Fibroblast of skin of abdomen (primary cell): ENCODE results near the gene SLC6A19.
"Not testable (repeated sequence)": the region's sequence is repeated elsewhere in the genome, so short reads cannot be mapped to it uniquely, and the experiment has no call there.

Experiments
- DNase-seq: peaks from one replicate; pipeline ENCODE4 v3.0.0-alpha.2; 2013

Gene SLC6A19

DNA sequence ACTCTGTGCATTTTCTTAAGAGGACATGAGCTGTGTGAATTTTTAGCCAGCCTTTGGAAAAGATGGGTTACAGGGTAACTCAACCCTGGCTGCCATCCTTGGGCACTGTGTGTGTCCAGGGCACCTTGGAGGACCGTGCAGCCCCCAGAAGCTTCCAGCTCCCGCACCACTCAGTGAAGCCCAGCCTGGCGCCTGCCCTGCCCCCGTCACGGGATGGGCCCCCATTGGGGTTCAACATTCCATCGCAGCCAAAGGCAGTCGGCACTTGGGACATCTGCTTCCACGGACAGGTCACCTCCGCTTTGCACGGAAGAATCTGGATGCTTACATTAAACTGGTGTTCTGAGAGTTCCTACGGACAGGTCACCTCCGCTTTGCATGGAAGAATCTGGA, 21.9 kb downstream of the SLC6A19 start:
- no peak for DNase-seq

DNA sequence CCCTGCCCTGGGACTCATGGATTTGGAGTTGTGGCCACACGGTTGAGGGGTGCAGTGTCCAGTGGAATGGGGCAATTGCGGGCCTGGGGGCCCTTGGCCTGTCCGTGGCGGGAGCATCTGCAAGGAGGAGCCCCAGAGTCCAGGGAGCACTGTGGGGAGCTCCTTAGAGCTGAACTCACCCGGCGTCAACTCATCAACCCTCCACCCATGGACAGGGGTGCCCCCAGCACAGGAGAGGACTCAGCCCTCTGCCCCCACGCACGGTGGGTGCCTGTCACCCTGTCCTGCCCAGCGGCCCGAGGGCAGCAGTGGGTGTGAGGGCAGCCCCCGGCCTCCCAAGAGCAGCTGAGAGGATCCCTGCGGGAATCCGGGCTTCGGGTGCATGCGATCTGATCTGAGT, 23.2 kb downstream of the SLC6A19 start:
- no peak for DNase-seq

DNA sequence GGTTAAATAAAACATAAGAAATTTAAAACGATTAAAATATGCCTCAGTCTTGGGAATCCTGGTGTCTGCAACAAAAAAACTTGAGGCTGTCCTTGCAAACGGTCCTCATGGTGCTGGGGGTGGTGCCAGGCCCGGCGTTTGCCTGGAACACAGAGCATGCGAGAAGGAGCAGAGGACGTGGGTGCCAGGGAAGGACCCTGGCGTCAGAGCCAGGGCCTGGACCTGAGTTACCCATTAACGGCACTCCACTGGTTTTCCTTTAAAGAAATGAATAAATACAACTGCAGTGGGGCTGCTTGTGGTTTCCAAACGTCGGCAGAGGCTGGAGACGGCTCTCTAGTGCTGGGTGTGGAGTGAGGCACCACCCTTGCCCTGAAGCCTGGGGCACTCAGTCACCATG, 23.7 kb downstream of the SLC6A19 start, which contains the start of gene SLC6A18:
Gene SLC6A18 (plus strand): TSS at position 301 of the 400 bp plus-strand sequence. CDS start 97 bp downstream, at position 398.
- no peak for DNase-seq

DNA sequence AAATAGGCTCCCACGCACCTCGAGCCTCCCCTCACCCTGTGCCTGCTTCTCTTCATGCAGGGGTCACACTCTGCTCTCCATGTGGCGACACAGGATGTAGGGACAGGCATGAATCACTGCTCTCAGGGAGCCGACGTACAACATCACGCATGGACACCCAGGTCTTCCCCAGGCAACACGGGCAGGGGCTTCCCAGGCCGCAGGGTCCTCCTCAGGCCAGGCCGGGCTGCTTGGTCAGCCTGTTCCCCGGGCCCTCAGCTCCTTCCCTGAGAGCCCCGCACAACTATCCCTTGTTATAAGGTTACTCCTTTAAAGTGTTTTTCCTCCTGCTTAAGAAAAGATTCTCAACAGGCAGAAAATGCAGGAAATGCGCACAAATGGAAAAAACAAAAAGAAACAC, 24.8 kb downstream of the SLC6A19 start:
- DNase-seq, result no peak

- no peak for DNase-seq
Measured at GRCh38 chr5:1226839-1227581, 25.6 kb downstream of the SLC6A19 start.

DNA sequence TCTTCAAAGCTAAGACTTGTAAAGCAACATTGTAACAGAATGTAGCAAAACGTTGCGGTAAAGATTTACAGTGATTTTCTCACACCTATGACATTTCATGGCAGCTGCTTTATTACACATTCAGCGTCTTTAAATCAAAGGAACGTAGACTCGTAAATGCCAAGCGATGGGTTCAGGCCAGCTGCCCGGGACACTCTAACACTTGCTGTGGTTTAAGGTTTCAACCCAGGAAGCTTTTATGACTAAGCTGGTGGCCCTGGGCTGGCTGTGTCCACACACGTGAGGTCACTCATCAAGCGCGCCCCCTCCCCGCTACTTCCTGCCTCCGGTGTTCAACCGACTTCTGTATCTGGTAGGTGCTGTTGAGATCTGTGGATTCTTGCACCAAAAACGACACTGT, 26.3 kb downstream of the SLC6A19 start:
- no peak for DNase-seq

GRCh38 chr5:1228120-1228519, 26.7 kb downstream of the SLC6A19 start:
- no peak for DNase-seq

DNA sequence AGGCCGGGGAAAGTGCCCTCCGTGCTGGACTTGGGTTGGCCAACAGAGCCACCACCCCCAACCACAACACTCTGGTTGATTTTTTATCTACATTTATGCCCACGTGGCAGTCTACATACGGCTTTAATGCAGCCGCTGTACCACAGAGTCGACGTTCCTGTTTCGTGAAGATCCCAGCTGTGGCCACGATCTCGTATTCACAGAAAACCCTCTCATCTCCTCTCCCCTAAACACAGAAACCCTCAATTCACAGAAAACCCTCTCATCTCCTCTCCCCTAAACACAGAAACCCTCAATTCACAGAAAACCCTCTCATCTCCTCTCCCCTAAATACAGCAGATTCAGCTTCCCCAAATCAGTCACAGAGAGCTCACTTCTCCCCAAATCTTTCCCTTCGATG, 27.6 kb downstream of the SLC6A19 start:
- not testable (repeated sequence) for DNase-seq

DNA sequence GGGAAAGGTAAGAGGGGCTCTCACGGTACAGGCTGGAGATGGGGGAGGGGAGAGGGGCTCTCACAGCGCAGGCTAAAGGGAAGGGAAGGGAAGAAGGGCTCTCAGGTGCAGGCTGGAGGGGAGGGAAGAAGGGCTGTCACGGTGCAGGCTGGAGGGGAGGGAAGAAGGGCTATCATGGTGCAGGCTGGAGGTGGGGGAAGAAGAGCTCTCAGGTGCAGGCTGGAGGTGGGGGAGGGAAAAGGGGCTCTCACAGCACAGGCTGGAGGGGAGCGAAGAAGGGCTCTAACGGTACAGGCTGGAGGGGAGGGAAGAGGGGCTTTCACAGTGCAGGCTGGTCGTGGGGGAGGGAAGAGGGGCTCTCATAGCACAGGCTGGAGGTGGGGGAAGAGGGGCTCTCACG, 28.4 kb downstream of the SLC6A19 start:
- DNase-seq, result no peak

DNA sequence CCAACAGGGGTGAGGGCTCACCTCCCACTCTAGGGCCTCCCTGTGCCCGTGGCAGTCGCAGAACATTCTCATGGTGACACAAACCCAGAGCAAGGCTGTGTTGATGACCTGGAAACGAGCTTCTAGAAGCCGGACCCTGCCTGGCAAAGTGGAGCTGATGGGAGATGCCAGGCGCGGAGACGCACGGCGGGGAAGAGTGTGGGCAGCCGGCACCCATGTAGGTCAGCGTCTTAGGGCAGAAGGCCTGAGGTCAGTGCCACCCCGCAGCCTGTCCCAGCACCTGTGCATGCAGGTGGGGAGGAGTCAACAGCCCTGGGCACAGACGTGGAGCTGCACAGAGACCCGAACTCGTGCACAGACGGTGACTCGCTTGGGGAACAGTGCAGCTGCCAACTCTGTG, 29.2 kb downstream of the SLC6A19 start:
- DNase-seq, result no peak

GRCh38 chr5:1231354-1231905, 30.0 kb downstream of the SLC6A19 start:
- DNase-seq, result no peak

GRCh38 chr5:1232780-1233179, 31.4 kb downstream of the SLC6A19 start:
- no peak for DNase-seq

- no peak for DNase-seq
Measured at GRCh38 chr5:1235379-1235778, 34.0 kb downstream of the SLC6A19 start.

DNA sequence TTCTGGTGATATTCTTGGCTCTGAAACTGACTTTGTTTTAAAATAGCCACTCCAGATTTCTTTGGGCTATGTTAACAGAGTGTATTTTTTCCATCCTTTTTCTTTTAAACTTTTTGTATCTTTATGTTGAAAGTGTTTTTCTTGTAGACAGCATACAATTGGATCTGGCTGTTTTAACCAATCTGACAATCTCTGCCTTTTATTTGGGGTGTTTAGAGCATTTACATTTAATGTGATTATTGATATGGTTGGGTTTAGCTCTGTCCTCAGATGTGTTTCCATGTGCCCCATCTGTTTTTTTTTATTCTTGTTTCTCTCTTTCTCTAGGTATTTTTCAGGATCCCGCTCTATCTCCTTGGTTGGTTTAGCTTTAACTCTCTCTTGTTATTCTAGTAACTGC, 34.4 kb downstream of the SLC6A19 start:
- no peak for DNase-seq

GRCh38 chr5:1239505-1240251, 38.3 kb downstream of the SLC6A19 start:
- no peak for DNase-seq

GRCh38 chr5:1240496-1241260, 39.3 kb downstream of the SLC6A19 start:
- DNase-seq, result no peak

- no peak for DNase-seq
Measured at GRCh38 chr5:1241509-1242080, 40.2 kb downstream of the SLC6A19 start.

GRCh38 chr5:1242733-1243486, 41.5 kb downstream of the SLC6A19 start:
- DNase-seq, result no peak

GRCh38 chr5:1243487-1244130, 42.2 kb downstream of the SLC6A19 start:
- DNase-seq, result no peak

DNA sequence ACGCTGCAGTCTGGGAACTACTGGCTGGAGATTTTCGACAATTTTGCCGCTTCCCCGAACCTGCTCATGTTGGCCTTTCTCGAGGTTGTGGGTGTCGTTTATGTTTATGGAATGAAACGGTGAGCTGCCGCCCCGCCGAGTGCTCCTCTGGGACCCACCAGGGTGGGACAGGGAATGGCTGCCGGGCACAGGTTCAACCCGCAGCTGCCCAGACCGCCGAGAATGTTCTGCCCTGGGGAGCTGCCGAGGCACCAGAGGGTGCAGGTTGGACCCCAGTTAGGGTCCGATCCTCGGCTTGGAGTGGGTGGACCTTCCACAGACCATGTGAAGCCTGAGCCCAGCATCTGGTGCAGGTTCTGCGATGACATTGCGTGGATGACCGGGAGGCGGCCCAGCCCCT, 42.9 kb downstream of the SLC6A19 start:
- no peak for DNase-seq

DNA sequence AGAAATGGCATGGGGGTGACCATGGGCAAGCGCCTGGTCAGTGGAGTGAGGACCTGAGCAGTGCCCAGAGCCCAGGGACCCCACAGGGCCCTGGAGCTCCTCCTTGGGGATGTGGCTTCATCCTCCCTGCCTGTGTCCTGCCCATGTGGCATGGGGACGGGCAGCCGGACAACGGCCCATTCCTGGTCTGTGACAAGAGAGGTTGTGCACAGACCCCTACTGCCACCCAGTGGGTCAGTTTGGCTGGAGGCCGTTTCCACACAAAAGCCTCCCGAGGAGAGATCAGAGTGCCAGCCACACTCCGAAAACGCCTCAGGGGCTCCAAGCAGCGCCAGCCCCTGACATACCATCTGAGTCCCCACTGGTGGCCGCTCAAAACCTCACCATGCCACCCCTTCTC, 43.6 kb downstream of the SLC6A19 start:
- no peak for DNase-seq
